Panc1 (cell line): Measurements from ENCODE around the gene LDB2. TPM values are rescaled to one million over a fixed set of nuclear protein-coding genes. Genes with fewer than 3 reads are reported as not detected.

Experiments
- ATAC-seq: fragments of 200-7000 bp; cut with Tn5 transposase; 2 replicates; pipeline ENCODE4 v1.9.1; 2020; ENCODE audit warnings: mild to moderate bottlenecking, moderate library complexity
- BruUV-seq: library from RNA; stranded (reverse); fragments of 400-500 nt; replicated peaks from 2 replicates; lab custom pipeline; 2021; lab: Mats Ljungman, UMichigan
- CTCF ChIA-PET: fragments of 300-600 bp; sonication (Branson Sonifier 250); formaldehyde crosslinking; loops from one replicate; lab custom pipeline; 2022; ENCODE audit warnings: antibody characterized with exemption; lab: Charles Lee
- POLR2A ChIA-PET: fragments of 300-600 bp; sonication (Branson Sonifier 250); formaldehyde crosslinking; loops from one replicate; lab custom pipeline; 2022; ENCODE audit warnings: antibody characterized with exemption; lab: Charles Lee
- DNase-seq: peaks from one replicate; pipeline ENCODE4 v3.0.0-alpha.2; 2010; ENCODE audit warnings: low read depth, low spot score
- H3K27ac ChIP-seq: 2 replicates; pipeline ENCODE4 v1.5.1; 2011; ENCODE audit warnings: mild to moderate bottlenecking, low read length, inconsistent platforms
- H3K27me3 ChIP-seq: fragments of 200-500 bp; sonication (Bioruptor generic); 2 replicates; pipeline ENCODE4 v1.6.0; 2014; ENCODE audit warnings: low read length, inconsistent platforms; ENCODE audit not compliant: control insufficient read depth, insufficient read depth
- H3K36me3 ChIP-seq: fragments of 200-500 bp; sonication (Bioruptor generic); 2 replicates; pipeline ENCODE4 v1.5.1; 2014; ENCODE audit warnings: inconsistent platforms, mild to moderate bottlenecking, low read length, moderate library complexity; ENCODE audit not compliant: control insufficient read depth, insufficient read depth
- H3K4me1 ChIP-seq: 2 replicates; pipeline ENCODE4 v1.5.1; 2011; ENCODE audit warnings: inconsistent platforms, mild to moderate bottlenecking, low read length, moderate library complexity; ENCODE audit not compliant: control insufficient read depth, insufficient read depth
- H3K4me3 ChIP-seq, 2 experiments: 2 replicates each; pipeline ENCODE4 v1.5.1; 2011 to 2012; ENCODE audit warnings: low read depth in 2 of 2, low read length in 2 of 2, mild to moderate bottlenecking in 2 of 2, inconsistent platforms in 1 of 2, moderate library complexity in 1 of 2
- H3K9me3 ChIP-seq: fragments of 200-500 bp; sonication (Bioruptor generic); 2 replicates; pipeline ENCODE4 v1.5.1; 2014; ENCODE audit warnings: low read depth, mild to moderate bottlenecking, inconsistent platforms, low read length, moderate library complexity; ENCODE audit not compliant: control insufficient read depth, insufficient read depth
- POLR2AphosphoS5 ChIP-seq: IDR thresholded peaks from 2 replicates; pipeline ENCODE4 v1.6.1; 2012; ENCODE audit warnings: mild to moderate bottlenecking, low read depth, low read length, moderate library complexity
- SIN3A ChIP-seq: IDR thresholded peaks from 2 replicates; pipeline ENCODE4 v1.6.1; 2012; ENCODE audit warnings: low read depth, mild to moderate bottlenecking, low read length, moderate library complexity, borderline replicate concordance; ENCODE audit not compliant: insufficient read depth
- TCF7L2 ChIP-seq: IDR thresholded peaks from 2 replicates; pipeline ENCODE4 v1.6.1; 2011; ENCODE audit warnings: mild to moderate bottlenecking, low read depth, low read length, inconsistent platforms
- in situ Hi-C: cut with HindIII; loops from 2 replicates; pipeline ENCODE4 v1.10.0; 2016; ENCODE audit warnings: low sequenced_read_pairs, low pct_unique_long_range_greater_than_20kb
- intact Hi-C: fragments of 100-400 bp; cut with micrococcal nuclease; formaldehyde crosslinking; loops from one replicate; pipeline ENCODE4 v1.10.0; 2022; ENCODE audit not compliant: unreplicated experiment
- total RNA-seq: library from RNA; stranded (reverse); gene quantifications from one replicate; pipeline ENCODE4 v1.2.1, GENCODE V29; 2021; ENCODE audit not compliant: unreplicated experiment
- TF ChIP-seq, protein P1 (sequence below): fragments of 450-650 bp; IDR thresholded peaks from 2 replicates; pipeline ENCODE4 v1.5.1; 2017; ENCODE audit warnings: mild to moderate bottlenecking
- TF ChIP-seq, protein P2 (sequence below), 2 experiments: IDR thresholded peaks; 2 replicates each; pipeline ENCODE4 v1.6.1; 2011 to 2012; ENCODE audit warnings: low read depth in 2 of 2, control low read depth in 1 of 2, low read length in 1 of 2, mild to moderate bottlenecking in 1 of 2, moderate library complexity in 1 of 2; ENCODE audit not compliant: insufficient read depth in 1 of 2

The LDB2 gene
- total RNA-seq, 1 experiment from 2014 or later = not detected

DNA sequence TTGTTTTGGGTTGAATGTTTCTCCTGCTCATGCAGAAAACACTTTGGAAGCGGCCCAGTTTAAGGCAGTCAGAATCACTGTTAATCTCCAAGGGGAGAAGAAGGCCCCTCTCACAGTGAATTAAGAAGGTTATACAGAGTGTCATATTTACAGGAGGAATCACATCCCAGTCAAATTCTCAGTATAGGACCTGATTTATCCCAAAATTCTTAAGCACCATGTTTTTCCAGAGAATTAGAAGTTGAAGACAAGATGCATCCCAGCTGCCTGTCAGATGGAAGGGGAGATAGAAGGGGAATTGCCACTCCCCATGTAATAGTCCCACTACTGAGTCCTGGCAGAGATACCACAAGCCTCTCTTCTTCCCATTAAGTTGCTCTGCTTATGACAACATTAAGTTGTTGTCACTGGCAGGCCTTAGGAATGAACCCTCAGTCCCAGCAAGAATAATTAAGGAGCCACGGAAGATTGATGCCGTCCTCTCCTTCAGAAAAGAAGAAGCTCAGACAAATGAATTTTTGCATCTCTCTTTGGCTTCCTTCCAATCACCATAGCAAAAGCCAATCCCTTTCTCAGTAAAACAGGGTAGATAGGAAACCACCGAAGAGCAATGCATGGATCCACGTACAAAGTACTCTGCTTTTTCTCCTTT, 138.4 kb downstream of the LDB2 start:
- POLR2A ChIA-PET = no interaction called here
- H3K4me3 ChIP-seq = no peak overlapping the region

DNA sequence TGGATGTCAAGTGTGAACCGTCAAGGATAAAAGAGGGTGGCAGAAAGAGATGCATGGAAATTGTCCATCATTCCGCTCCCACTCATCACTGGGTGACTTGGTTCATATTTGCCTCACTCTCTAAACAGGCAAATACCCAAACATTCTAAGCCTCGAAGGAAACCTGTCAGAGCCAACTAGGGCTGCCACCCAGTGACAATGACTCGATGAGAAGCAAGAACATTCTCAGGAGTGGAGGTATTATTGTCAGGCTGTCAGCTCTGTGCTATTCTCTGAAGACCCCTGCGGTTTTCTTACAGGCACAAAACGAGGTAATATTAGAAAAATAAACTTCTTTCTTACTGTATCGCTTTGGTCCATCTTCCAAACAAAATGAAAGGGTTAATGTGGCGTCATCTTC, 139.6 kb downstream of the LDB2 start:
- H3K9me3 ChIP-seq = no peaks in the 10 kb centered on the region
- POLR2A ChIA-PET = no interaction called here
- DNase-seq = no peak
- BruUV-seq = no TSS peak
- no peak overlapping the region for H3K4me3 ChIP-seq
- no peaks in the 10 kb centered on the region for H3K4me1 ChIP-seq
- intact Hi-C loops = no loop called here
- in situ Hi-C loops = no loop called here
- ATAC-seq = no peak
- TF ChIP-seq SIN3A (no peak), POLR2AphosphoS5 (no peak), TCF7L2 (no peak)
- TF ChIP-seq, protein P1, sequence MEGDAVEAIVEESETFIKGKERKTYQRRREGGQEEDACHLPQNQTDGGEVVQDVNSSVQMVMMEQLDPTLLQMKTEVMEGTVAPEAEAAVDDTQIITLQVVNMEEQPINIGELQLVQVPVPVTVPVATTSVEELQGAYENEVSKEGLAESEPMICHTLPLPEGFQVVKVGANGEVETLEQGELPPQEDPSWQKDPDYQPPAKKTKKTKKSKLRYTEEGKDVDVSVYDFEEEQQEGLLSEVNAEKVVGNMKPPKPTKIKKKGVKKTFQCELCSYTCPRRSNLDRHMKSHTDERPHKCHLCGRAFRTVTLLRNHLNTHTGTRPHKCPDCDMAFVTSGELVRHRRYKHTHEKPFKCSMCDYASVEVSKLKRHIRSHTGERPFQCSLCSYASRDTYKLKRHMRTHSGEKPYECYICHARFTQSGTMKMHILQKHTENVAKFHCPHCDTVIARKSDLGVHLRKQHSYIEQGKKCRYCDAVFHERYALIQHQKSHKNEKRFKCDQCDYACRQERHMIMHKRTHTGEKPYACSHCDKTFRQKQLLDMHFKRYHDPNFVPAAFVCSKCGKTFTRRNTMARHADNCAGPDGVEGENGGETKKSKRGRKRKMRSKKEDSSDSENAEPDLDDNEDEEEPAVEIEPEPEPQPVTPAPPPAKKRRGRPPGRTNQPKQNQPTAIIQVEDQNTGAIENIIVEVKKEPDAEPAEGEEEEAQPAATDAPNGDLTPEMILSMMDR = no peak
- TF ChIP-seq, protein P2, sequence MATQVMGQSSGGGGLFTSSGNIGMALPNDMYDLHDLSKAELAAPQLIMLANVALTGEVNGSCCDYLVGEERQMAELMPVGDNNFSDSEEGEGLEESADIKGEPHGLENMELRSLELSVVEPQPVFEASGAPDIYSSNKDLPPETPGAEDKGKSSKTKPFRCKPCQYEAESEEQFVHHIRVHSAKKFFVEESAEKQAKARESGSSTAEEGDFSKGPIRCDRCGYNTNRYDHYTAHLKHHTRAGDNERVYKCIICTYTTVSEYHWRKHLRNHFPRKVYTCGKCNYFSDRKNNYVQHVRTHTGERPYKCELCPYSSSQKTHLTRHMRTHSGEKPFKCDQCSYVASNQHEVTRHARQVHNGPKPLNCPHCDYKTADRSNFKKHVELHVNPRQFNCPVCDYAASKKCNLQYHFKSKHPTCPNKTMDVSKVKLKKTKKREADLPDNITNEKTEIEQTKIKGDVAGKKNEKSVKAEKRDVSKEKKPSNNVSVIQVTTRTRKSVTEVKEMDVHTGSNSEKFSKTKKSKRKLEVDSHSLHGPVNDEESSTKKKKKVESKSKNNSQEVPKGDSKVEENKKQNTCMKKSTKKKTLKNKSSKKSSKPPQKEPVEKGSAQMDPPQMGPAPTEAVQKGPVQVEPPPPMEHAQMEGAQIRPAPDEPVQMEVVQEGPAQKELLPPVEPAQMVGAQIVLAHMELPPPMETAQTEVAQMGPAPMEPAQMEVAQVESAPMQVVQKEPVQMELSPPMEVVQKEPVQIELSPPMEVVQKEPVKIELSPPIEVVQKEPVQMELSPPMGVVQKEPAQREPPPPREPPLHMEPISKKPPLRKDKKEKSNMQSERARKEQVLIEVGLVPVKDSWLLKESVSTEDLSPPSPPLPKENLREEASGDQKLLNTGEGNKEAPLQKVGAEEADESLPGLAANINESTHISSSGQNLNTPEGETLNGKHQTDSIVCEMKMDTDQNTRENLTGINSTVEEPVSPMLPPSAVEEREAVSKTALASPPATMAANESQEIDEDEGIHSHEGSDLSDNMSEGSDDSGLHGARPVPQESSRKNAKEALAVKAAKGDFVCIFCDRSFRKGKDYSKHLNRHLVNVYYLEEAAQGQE (IDR thresholded peaks at IDR 0.05; ENCODE audit: insufficient read depth in 1 of 2, low read depth in 2 of 2, low read length in 1 of 2) = no peak
- CTCF ChIA-PET = no interaction called here
- no peak overlapping the region for H3K27ac ChIP-seq
- H3K27me3 ChIP-seq = no peaks in the 10 kb centered on the region
- H3K36me3 ChIP-seq = no peaks in the 10 kb centered on the region

More for the DNA sequence above, 138.4 kb downstream of the LDB2 start:
- H3K4me1 ChIP-seq = no peaks in the 10 kb centered on the region
- H3K27ac ChIP-seq = no peak overlapping the region
- no peaks in the 10 kb centered on the region for H3K27me3 ChIP-seq
- DNase-seq = no peak
- CTCF ChIA-PET = no interaction called here
- in situ Hi-C loops (no loop called here), intact Hi-C loops (no loop called here)
- no peak for ATAC-seq
- TF ChIP-seq, protein P1 = no peak
- TF ChIP-seq TCF7L2 (no peak), POLR2AphosphoS5 (no peak), SIN3A (no peak)
- TF ChIP-seq, protein P2 (IDR thresholded peaks at IDR 0.05; ENCODE audit: insufficient read depth in 1 of 2, low read depth in 2 of 2, low read length in 1 of 2) = no peak
- no peaks in the 10 kb centered on the region for H3K36me3 ChIP-seq
- H3K9me3 ChIP-seq = no peaks in the 10 kb centered on the region
- no TSS peak for BruUV-seq
